DOHH2 (cell line): Measurements from ENCODE around the gene ACAD9.
"Not testable (repeated sequence)": the region's sequence is repeated elsewhere in the genome, so short reads cannot be mapped to it uniquely, and the experiment has no call there.

Experiments
- H3F3A ChIP-seq: fragments of 200-600 bp; sonication (generic), shearing (Covaris generic); 2 replicates; pipeline ENCODE4 v1.6.0; 2016; ENCODE audit warnings: antibody characterized with exemption, mild to moderate bottlenecking; ENCODE audit not compliant: control insufficient read depth, insufficient read depth
- H3K27ac ChIP-seq: fragments of 200-600 bp; sonication (generic); 2 replicates; pipeline ENCODE4 v1.5.1; 2014; ENCODE audit warnings: low read depth, mild to moderate bottlenecking, low read length, moderate library complexity
- H3K27me3 ChIP-seq: fragments of 200-600 bp; sonication (generic); 2 replicates; pipeline ENCODE4 v1.6.1; 2014; ENCODE audit warnings: mild to moderate bottlenecking, low read length, mixed read lengths; ENCODE audit not compliant: control insufficient read depth
- H3K36me3 ChIP-seq: fragments of 200-600 bp; sonication (generic); 2 replicates; pipeline ENCODE4 v1.6.1; 2014; ENCODE audit warnings: mild to moderate bottlenecking, low read length, moderate library complexity, mixed read lengths; ENCODE audit not compliant: control insufficient read depth
- H3K4me1 ChIP-seq: fragments of 200-600 bp; sonication (generic); 2 replicates; pipeline ENCODE4 v1.6.1; 2014; ENCODE audit warnings: mild to moderate bottlenecking, low read length, mixed read lengths; ENCODE audit not compliant: control insufficient read depth
- H3K4me2 ChIP-seq: fragments of 200-600 bp; sonication (generic); 2 replicates; pipeline ENCODE4 v1.6.0; 2014; ENCODE audit warnings: mild to moderate bottlenecking, low read length, moderate library complexity
- H3K4me3 ChIP-seq: fragments of 200-600 bp; sonication (generic); 2 replicates; pipeline ENCODE4 v1.5.1; 2014; ENCODE audit warnings: mild to moderate bottlenecking, low read length, mixed read lengths
- H3K79me2 ChIP-seq: fragments of 200-600 bp; sonication (generic); 2 replicates; pipeline ENCODE4 v1.6.1; 2014; ENCODE audit warnings: mild to moderate bottlenecking, low read length, mixed read lengths; ENCODE audit not compliant: control insufficient read depth
- H3K9me2 ChIP-seq: fragments of 200-600 bp; sonication (generic); replicated peaks from 2 replicates; pipeline ENCODE4 v1.6.1; 2014; ENCODE audit warnings: mild to moderate bottlenecking, low read length, mixed read lengths; ENCODE audit not compliant: control insufficient read depth
- H3K9me3 ChIP-seq: fragments of 200-600 bp; sonication (generic); 2 replicates; pipeline ENCODE4 v1.6.1; 2014; ENCODE audit warnings: antibody characterized with exemption, low read length, mixed read lengths; ENCODE audit not compliant: control insufficient read depth, insufficient read depth
- H4K20me1 ChIP-seq: fragments of 200-600 bp; sonication (generic); 2 replicates; pipeline ENCODE4 v1.6.0; 2014; ENCODE audit warnings: low read depth, mild to moderate bottlenecking, antibody characterized with exemption, low read length, moderate library complexity; ENCODE audit not compliant: control insufficient read depth, insufficient read depth
- CTCF ChIP-seq: fragments of 200-600 bp; sonication (generic); IDR thresholded peaks from one replicate; pipeline ENCODE4 v1.5.1; 2014; ENCODE audit warnings: antibody characterized with exemption, mild to moderate bottlenecking, low read depth, low read length; ENCODE audit not compliant: poor library complexity, severe bottlenecking
- EZH2phosphoT487 ChIP-seq: fragments of 200-600 bp; sonication (generic); IDR thresholded peaks from 2 replicates; pipeline ENCODE4 v1.6.1; 2017; ENCODE audit warnings: borderline replicate concordance, mild to moderate bottlenecking, antibody characterized with exemption, low read length, moderate library complexity, mixed read lengths

Gene ACAD9

DNA sequence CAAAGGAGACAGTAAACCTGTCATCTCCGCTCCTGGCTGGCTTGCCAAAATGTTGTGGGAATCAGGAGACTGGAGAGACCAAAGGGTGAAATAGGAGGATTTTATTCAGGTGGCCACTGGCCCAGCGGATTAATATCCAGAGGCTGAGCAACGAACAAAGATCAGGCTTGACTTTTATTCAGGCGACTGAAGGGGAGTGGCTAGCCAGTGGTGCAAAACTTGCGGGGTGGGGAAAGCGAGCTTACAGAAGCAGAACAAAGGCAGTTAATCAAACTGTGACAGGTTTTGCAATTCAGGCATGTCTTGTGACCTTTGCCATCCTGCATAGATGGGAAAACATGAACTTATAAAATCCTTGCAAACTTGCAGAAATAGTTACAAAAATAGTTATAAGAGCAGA, 19.8 kb upstream of the ACAD9 start:
- TF ChIP-seq EZH2phosphoT487 (no peak), CTCF (no peak)
- H3F3A ChIP-seq, result no peaks in the 10 kb centered on the region
- no peak overlapping the region for H3K4me3 ChIP-seq
- no peak overlapping the region for H3K27ac ChIP-seq
- no peak overlapping the region for H3K4me2 ChIP-seq
- H3K36me3 ChIP-seq, result no peaks in the 10 kb centered on the region
- no peaks in the 10 kb centered on the region for H4K20me1 ChIP-seq
- no peaks in the 10 kb centered on the region for H3K4me1 ChIP-seq
- no peaks in the 10 kb centered on the region for H3K27me3 ChIP-seq
- no peaks in the 10 kb centered on the region for H3K79me2 ChIP-seq
- H3K9me3 ChIP-seq, result peaks cover 28% of the 10 kb centered on the region
- no peaks in the 10 kb centered on the region for H3K9me2 ChIP-seq

DNA sequence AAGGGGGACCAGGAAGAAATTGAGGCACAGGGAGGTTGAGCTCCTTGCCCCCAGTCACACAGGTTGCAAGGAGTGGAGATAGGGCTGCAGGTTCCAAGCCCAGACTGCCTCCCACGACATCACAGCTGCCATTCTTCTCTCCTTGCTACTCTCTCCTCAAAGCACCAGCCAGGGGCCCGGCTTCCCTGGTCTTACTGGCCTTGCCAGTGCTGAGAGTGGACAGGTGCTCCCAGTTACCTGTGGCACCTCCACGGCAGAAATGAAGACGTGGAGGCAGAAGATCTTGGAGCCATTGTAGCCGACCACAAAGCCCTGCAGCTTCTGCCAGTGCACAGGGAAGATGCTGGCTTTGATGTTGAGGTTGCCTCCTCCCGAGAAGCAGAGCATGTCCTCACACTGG, 17.9 kb upstream of the ACAD9 start:
- Histone ChIP-seq H3K27ac (no peak overlapping the region), H3K4me3 (no peak overlapping the region), H3K9me2 (no peaks in the 10 kb centered on the region), H3K36me3 (no peaks in the 10 kb centered on the region), H4K20me1 (no peaks in the 10 kb centered on the region), H3K4me1 (no peaks in the 10 kb centered on the region), H3K4me2 (no peak overlapping the region), H3F3A (no peaks in the 10 kb centered on the region), H3K27me3 (no peaks in the 10 kb centered on the region), H3K9me3 (peaks cover 23% of the 10 kb centered on the region), H3K79me2 (no peaks in the 10 kb centered on the region)
- no peak for TF ChIP-seq CTCF

GRCh38 chr3:128863560-128863959, 15.9 kb upstream of the ACAD9 start:
- Histone ChIP-seq H3K27ac (no peak overlapping the region), H3K79me2 (no peaks in the 10 kb centered on the region), H3K4me2 (no peak overlapping the region), H3K4me1 (no peaks in the 10 kb centered on the region), H3K9me2 (no peaks in the 10 kb centered on the region), H3K36me3 (no peaks in the 10 kb centered on the region), H3K9me3 (peaks cover 17% of the 10 kb centered on the region), H3K27me3 (no peaks in the 10 kb centered on the region), H3K4me3 (no peak overlapping the region), H3F3A (no peaks in the 10 kb centered on the region), H4K20me1 (no peaks in the 10 kb centered on the region)
- peak; percentile 66 for TF ChIP-seq CTCF
- TF ChIP-seq EZH2phosphoT487, result no peak

- Histone ChIP-seq H3K27me3 (no peaks in the 10 kb centered on the region), H3K36me3 (no peaks in the 10 kb centered on the region), H3K9me2 (no peaks in the 10 kb centered on the region), H3K27ac (no peak overlapping the region), H3K4me2 (no peak overlapping the region), H3K4me1 (no peaks in the 10 kb centered on the region), H3K79me2 (no peaks in the 10 kb centered on the region), H3F3A (no peaks in the 10 kb centered on the region), H3K4me3 (no peak overlapping the region), H4K20me1 (no peaks in the 10 kb centered on the region), H3K9me3 (peaks cover 9% of the 10 kb centered on the region)
- no peak for TF ChIP-seq EZH2phosphoT487
- TF ChIP-seq CTCF, result no peak
Measured at GRCh38 chr3:128864351-128864811, 15.0 kb upstream of the ACAD9 start.

DNA sequence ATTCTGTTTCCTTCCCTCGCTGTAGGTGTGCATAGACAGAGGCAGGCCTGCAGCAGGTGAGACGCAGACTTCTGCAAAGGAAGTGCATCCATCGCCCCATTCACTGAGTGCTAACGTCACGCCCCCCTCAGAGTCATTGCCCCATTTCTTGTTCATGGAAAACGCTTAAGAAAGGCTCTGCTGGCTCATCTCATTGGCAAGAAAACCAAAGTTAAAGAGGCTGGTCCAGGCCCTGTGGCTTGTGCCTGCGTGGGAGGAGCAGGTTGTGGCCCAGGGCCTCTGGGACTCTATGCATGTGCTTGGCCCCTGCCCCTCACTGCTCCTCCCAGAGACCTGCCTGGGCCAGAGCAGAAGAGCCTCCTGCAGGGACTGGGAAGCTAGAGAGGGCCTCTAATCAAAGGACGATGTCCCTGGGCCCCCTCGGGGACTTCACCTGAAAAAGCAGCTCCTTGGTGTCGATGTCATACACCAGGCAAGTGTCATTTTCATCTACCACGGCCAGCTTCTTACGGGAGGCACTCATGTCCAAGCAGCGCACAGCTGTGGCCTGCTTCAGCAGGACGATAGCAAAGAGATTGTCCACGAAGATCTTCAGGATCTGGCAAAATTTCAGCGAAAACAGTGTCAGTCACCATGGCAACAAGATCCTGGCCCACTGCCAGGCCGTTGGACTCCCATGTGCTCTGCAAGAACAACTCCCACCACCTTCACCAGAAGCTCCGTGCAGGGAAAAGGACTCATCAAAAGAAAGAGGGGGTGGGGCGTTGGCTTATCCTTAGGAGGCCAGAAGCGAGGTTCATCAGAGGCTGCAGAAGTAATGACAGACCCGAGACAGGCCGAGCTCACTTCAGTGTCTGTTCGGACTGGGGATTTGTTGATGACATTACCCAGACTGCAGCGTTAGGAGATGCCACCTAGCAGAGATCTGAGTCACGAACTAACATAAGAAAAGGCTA, 14.3 kb upstream of the ACAD9 start:
- not testable (repeated sequence) for H3F3A ChIP-seq, H3K36me3 ChIP-seq, H3K9me2 ChIP-seq, H3K4me3 ChIP-seq, H3K27me3 ChIP-seq, H3K79me2 ChIP-seq, H3K4me1 ChIP-seq, H3K4me2 ChIP-seq, H4K20me1 ChIP-seq, H3K9me3 ChIP-seq, H3K27ac ChIP-seq
